ENCODE measurements around the gene SRR.
"Not testable (repeated sequence)": the region's sequence is repeated elsewhere in the genome, so short reads cannot be mapped to it uniquely, and the experiment has no call there.

Gene SRR, protein sequence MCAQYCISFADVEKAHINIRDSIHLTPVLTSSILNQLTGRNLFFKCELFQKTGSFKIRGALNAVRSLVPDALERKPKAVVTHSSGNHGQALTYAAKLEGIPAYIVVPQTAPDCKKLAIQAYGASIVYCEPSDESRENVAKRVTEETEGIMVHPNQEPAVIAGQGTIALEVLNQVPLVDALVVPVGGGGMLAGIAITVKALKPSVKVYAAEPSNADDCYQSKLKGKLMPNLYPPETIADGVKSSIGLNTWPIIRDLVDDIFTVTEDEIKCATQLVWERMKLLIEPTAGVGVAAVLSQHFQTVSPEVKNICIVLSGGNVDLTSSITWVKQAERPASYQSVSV

DNA sequence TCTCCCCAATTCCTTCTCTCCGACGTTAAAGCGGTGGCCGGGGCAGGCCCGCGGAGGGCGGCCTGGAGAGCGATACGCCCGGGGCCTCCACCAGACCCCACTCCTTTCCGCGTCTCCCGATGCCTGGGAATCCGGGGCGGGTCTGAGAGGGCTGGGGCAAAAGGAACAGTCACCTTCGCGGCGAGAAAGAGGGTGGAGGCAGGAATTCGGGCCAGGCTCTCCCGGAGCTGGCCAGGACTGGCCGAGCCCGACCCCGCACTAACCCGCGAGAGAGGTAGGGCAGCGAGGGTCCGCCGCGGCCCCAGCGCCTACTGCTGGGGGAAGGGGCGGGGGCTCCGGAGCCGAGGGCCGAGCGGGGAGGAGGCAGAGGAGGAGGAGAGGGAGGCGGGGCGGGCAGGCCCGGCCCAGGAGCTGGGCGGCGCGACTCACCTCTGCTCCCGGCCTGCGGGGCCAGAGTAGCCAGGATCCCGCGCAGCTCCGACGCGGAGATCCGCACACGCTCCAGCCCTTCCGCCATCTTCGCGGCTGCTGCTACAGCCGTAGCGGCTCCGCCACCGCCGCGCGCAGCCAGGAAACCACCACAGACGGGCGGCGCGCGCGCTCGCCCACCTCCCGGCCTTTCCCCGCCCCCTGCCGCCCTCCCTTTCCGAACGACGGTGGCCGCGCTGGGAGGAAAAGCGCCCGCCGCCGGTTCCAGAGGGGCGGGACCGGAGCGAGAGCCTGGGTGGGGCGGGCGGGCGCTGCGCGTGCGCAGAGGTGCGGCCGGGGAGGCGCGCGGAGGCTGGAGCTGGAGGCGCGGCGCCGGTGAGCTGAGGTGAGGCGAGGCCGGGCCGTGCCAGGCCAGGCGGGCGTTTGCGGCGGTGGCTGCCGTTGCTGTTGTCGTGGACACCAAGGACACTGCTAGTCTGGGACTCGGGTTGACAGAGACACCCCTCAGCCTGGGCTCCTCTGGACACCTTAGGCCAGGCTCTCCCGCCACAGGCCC is at the start of gene SRR, which contains the start of gene SMG6:
TSS of gene SRR (plus strand) at position 747 of the 985 bp plus-strand sequence. CDS start 11,611 bp downstream, outside the sequence.
TSS of gene SMG6 (minus strand) at position 582 of the 985 bp plus-strand sequence. CDS start at position 517, 65 bp downstream.
- DNase-seq (ENCODE audit: extremely low spot score): peak; percentile 99
- ChIA-PET POLR2A (interaction anchor here (0.6 to 0.7 kb wide), 4 partner anchors 35 to 268 kb away, joined by 3 to 6 read pairs (median 4); no protein-coding TSS in a partner anchor), CTCF (interaction anchor here (0.8 to 2.6 kb wide), 9 partner anchors 12 to 249 kb away, joined by 3 to 11 read pairs (median 3); partner anchors contain the start of genes HIC1 and TSR1)
- TF ChIP-seq, protein P1, sequence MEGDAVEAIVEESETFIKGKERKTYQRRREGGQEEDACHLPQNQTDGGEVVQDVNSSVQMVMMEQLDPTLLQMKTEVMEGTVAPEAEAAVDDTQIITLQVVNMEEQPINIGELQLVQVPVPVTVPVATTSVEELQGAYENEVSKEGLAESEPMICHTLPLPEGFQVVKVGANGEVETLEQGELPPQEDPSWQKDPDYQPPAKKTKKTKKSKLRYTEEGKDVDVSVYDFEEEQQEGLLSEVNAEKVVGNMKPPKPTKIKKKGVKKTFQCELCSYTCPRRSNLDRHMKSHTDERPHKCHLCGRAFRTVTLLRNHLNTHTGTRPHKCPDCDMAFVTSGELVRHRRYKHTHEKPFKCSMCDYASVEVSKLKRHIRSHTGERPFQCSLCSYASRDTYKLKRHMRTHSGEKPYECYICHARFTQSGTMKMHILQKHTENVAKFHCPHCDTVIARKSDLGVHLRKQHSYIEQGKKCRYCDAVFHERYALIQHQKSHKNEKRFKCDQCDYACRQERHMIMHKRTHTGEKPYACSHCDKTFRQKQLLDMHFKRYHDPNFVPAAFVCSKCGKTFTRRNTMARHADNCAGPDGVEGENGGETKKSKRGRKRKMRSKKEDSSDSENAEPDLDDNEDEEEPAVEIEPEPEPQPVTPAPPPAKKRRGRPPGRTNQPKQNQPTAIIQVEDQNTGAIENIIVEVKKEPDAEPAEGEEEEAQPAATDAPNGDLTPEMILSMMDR (IDR thresholded peaks at IDR 0.05; ENCODE audit: control extremely low read depth, extremely low read depth, low read depth, missing control alignments): no peak

DNA sequence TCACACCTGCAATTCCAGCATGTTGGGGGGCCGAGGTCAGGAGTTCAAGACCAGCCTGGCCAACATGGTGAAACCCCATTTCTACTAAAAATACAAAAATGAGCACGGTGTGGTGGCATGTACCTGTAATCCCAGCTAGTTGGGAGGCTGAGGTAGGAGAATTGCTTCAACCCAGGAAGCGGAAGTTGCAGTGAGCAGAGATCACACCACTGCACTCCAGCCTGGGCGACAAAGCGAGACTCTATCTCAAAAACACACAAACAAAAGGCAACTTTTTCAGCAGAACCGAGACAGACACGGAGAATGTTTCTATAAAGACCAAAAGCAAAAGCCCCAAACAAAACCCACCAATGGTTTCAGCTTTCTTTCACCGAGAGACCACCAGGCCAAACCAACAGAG is 44.9 kb upstream of the SRR start:
- POLR2A ChIA-PET: interaction anchor here (0.7 to 3.1 kb wide), 4 partner anchors 14 to 203 kb away, joined by 3 to 19 read pairs (median 5); no protein-coding TSS in a partner anchor
- CTCF ChIA-PET: interaction anchor here (0.9 to 4.1 kb wide), 11 partner anchors 8 to 204 kb away, joined by 3 to 49 read pairs (median 8); partner anchors contain the start of gene HIC1
- DNase-seq (ENCODE audit: extremely low spot score): not testable (repeated sequence)

DNA sequence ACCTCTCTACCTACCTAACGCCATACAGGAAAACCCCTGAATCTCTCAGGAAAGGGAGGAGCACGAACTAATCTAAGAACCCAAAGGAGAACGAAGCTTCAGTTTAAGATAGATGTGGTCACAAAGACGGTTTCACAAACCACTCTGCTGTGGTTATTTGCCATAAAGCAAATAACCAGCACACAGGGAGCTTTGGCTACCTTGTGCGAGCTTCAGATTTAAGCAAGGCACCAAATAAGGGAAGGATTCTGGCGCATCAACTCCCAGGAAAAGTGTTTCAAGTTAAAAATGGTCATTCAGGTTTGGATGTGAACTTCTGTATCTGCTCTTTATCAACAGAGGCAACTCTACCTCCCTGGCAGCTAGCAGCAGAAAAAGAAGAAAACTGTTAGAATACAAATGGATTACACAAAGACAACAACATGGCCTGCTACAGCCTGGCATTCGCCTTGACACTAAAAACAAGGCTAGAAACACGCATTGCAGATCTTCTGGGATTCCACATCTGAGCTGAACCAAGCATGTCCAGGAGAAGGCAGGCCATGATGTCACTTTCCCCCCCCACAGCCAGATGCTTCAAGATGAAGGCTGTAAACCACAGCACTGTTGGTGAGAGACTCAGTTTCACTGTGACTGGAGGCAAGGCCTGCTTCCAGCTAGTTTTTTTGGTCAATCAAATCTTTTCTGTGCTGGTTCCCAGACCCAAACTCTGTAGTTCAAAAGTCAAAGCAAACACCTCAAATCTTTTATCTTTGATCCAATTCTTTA is 43.8 kb upstream of the SRR start:
- TF ChIP-seq, protein P1 (IDR thresholded peaks at IDR 0.05; ENCODE audit: control extremely low read depth, extremely low read depth, low read depth, missing control alignments): no peak
- POLR2A ChIA-PET: interaction anchor here (0.5 to 3.1 kb wide), 11 partner anchors 8 to 204 kb away, joined by 3 to 19 read pairs (median 4); partner anchors contain the start of gene TSR1
- CTCF ChIA-PET: interaction anchor here (0.9 to 4.1 kb wide), 14 partner anchors 9 to 205 kb away, joined by 3 to 49 read pairs (median 4); partner anchors contain the start of gene HIC1
- DNase-seq (ENCODE audit: extremely low spot score): peak; percentile 73

DNA sequence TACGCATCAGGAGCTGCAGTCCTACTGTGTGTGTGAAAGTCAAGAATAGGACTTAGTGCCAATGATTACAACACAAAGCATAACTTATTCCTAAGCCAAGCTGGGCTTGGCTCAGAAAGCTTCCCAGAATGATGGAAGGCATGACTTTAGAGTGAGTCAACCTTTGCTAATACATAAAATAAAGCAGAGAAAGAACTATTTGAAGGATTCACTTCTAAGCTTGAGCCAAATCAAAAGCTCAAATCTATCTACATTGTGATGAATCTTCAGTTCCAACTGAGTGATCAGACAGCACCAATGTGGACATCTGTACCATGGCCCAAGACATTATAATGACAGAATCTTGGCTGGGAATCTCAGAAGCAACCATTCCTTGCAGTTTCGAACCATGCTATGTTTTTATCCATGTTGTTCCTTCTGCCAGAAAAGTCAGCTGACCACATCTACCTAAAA is 41.6 kb upstream of the SRR start:
- DNase-seq (ENCODE audit: extremely low spot score): no peak
- ChIA-PET CTCF (interaction anchor here (0.8 to 7.6 kb wide), 4 partner anchors 18 to 206 kb away, joined by 3 to 70 read pairs (median 27); partner anchors contain the start of gene HIC1), POLR2A (no interaction called here)
- TF ChIP-seq, protein P1 (IDR thresholded peaks at IDR 0.05; ENCODE audit: control extremely low read depth, extremely low read depth, low read depth, missing control alignments): no peak

DNA sequence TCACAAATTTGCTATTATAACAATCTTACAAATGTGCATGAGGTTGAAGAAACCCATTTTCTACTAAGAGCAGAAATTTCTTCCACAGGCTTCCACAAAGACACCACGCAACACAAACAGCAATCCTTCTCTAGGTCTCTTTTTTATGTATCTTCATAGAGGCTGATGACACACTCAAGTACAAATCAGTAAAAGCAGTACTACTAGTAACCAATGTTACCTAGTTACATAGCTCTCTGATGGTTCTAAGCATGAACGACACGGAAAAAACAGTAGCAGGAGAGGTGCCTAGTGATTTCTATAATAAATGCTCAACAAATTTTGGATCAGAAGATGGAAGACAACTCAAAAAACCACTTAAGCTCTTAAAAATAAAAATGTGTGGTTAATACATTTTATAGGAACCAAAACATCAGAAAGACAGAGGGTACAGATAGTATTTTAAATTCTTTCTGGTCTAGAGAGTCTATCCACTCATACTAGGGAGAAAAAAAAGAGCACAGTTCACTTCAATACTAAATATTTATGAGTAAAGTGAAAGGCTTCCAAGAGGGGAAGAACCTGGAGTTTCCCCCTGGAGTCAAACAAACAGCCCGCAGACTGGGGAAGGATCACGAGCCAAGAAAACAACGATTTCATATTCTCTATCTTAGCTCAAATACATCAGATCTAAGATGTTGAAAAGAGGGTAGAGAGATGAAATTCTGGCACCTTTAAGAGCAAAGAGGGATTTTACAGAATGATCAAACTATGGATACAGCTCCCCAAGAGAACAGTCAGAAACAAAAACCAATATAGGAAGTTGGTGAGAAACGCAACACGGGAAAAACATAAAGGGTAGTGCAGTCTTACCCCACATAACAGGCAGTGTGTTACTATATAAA is 40.3 kb upstream of the SRR start:
- ChIA-PET CTCF (interaction anchor here (0.7 to 7.6 kb wide), 11 partner anchors 10 to 207 kb away, joined by 3 to 70 read pairs (median 4); partner anchors contain the start of gene HIC1), POLR2A (interaction anchor here (0.6 kb wide), 1 partner anchor 183 kb away, joined by 3 read pairs; no protein-coding TSS in a partner anchor)
- no peak for DNase-seq (ENCODE audit: extremely low spot score)
- TF ChIP-seq, protein P1 (IDR thresholded peaks at IDR 0.05; ENCODE audit: control extremely low read depth, extremely low read depth, low read depth, missing control alignments): no peak

Data from GM10248 (cell line).